UCSD-AML1 (cell line): ENCODE data around the gene TAF15.
A peak's percentile ranks its signal among the peaks of the same experiment; 100 is the strongest.

ENCODE experiments used
- DNase-seq: peaks from one replicate; lab custom pipeline; 2025; ENCODE audit not compliant: unreplicated experiment; lab: John Stamatoyannopoulos, UW

TAF15 gene

GRCh38 chr17:35870906-35871819 is 61.9 kb downstream of the TAF15 start:
- peak; percentile 59 for DNase-seq

GRCh38 chr17:35872196-35872980 is 63.1 kb downstream of the TAF15 start:
- DNase-seq: no peak

GRCh38 chr17:35875072-35875799 is 66.0 kb downstream of the TAF15 start:
- DNase-seq: peak; percentile 56

- no peak for DNase-seq
Measured at GRCh38 chr17:35875800-35876139, 66.5 kb downstream of the TAF15 start.

- DNase-seq: no peak
Measured at GRCh38 chr17:35876534-35876933, 67.2 kb downstream of the TAF15 start.

GRCh38 chr17:35877345-35878029 is 68.2 kb downstream of the TAF15 start:
- DNase-seq: no peak

GRCh38 chr17:35878361-35878760 is 69.1 kb downstream of the TAF15 start:
- no peak for DNase-seq

GRCh38 chr17:35879773-35880654 is 70.7 kb downstream of the TAF15 start, which contains the start of gene CCL5:
TSS of gene CCL5 (minus strand) at chr17:35880360.
- peak; percentile 47 for DNase-seq

- DNase-seq: no peak
Measured at GRCh38 chr17:35889241-35889640, 80.0 kb downstream of the TAF15 start.

GRCh38 chr17:35889818-35890773 is 80.8 kb downstream of the TAF15 start:
- DNase-seq: no peak

GRCh38 chr17:35890774-35891155 is 81.5 kb downstream of the TAF15 start:
- no peak for DNase-seq

GRCh38 chr17:35891269-35891668 is 82.0 kb downstream of the TAF15 start:
- no peak for DNase-seq

GRCh38 chr17:35892091-35893035 is 83.1 kb downstream of the TAF15 start:
- peak; percentile 43 for DNase-seq

- no peak for DNase-seq
Measured at GRCh38 chr17:35893751-35894150, 84.5 kb downstream of the TAF15 start.

- no peak for DNase-seq
Measured at GRCh38 chr17:35894206-35894605, 84.9 kb downstream of the TAF15 start.

- DNase-seq: peak; percentile 64
Measured at GRCh38 chr17:35895636-35896587, 86.6 kb downstream of the TAF15 start.
